Mononuclear cell (primary cell): ENCODE measurements around the gene POSTN. TPM values are rescaled to one million over a fixed set of nuclear protein-coding genes. Genes with fewer than 3 reads are reported as not detected.
"Not testable (repeated sequence)": the region's sequence is repeated elsewhere in the genome, so short reads cannot be mapped to it uniquely, and the experiment has no call there.

ENCODE experiments used
- H3K27me3 ChIP-seq: 2 replicates; pipeline ENCODE4 v1.6.0; 2011; ENCODE audit warnings: low read length, control low read depth; ENCODE audit not compliant: insufficient read depth
- H3K4me1 ChIP-seq: 2 replicates; pipeline ENCODE4 v1.5.1; 2011; ENCODE audit warnings: mild to moderate bottlenecking, low read length, control low read depth; ENCODE audit not compliant: insufficient read depth
- H3K4me3 ChIP-seq: 2 replicates; pipeline ENCODE4 v1.5.1; 2011; ENCODE audit warnings: mild to moderate bottlenecking, low read length, moderate library complexity
- H3K9me3 ChIP-seq: 2 replicates; pipeline ENCODE4 v1.5.1; 2011; ENCODE audit warnings: low read depth, mild to moderate bottlenecking, control low read depth, low read length
- total RNA-seq: library from RNA; depleted of rRNA; stranded (reverse); fragments of >200 nt; gene quantifications from one replicate; pipeline ENCODE4 v1.2.3, GENCODE V29; 2012

The POSTN gene
- total RNA-seq, 1 donor = 0.10 TPM

GRCh38 chr13:37560526-37560925 lies 38.0 kb downstream of the POSTN start:
- peaks cover 7% of the 10 kb centered on the region for H3K9me3 ChIP-seq
- H3K4me3 ChIP-seq = no peak overlapping the region
- no peaks in the 10 kb centered on the region for H3K27me3 ChIP-seq
- no peaks in the 10 kb centered on the region for H3K4me1 ChIP-seq

GRCh38 chr13:37558766-37559165 lies 39.8 kb downstream of the POSTN start:
- not testable (repeated sequence) for H3K4me3 ChIP-seq, H3K27me3 ChIP-seq, H3K9me3 ChIP-seq, H3K4me1 ChIP-seq

GRCh38 chr13:37546087-37546486 lies 52.5 kb downstream of the POSTN start:
- Histone ChIP-seq H3K27me3 (no peaks in the 10 kb centered on the region), H3K4me1 (no peaks in the 10 kb centered on the region), H3K4me3 (no peak overlapping the region), H3K9me3 (no peaks in the 10 kb centered on the region)

- Histone ChIP-seq H3K4me3 (no peak overlapping the region), H3K27me3 (no peaks in the 10 kb centered on the region), H3K4me1 (no peaks in the 10 kb centered on the region), H3K9me3 (no peaks in the 10 kb centered on the region)
Measured at GRCh38 chr13:37544995-37545394, 53.6 kb downstream of the POSTN start.

- H3K27me3 ChIP-seq = no peaks in the 10 kb centered on the region
- no peak overlapping the region for H3K4me3 ChIP-seq
- H3K9me3 ChIP-seq = no peaks in the 10 kb centered on the region
- H3K4me1 ChIP-seq = no peaks in the 10 kb centered on the region
Measured at GRCh38 chr13:37539976-37540605, 58.5 kb downstream of the POSTN start.

- Histone ChIP-seq H3K4me3 (no peak overlapping the region), H3K4me1 (no peaks in the 10 kb centered on the region), H3K27me3 (no peaks in the 10 kb centered on the region), H3K9me3 (no peaks in the 10 kb centered on the region)
Measured at GRCh38 chr13:37539170-37539569, 59.4 kb downstream of the POSTN start.

- Histone ChIP-seq H3K9me3 (peaks cover 6% of the 10 kb centered on the region), H3K4me1 (no peaks in the 10 kb centered on the region), H3K27me3 (no peaks in the 10 kb centered on the region), H3K4me3 (no peak overlapping the region)
Measured at GRCh38 chr13:37535501-37535900, 63.1 kb downstream of the POSTN start.

- Histone ChIP-seq H3K4me1 (no peaks in the 10 kb centered on the region), H3K9me3 (peaks cover 6% of the 10 kb centered on the region), H3K4me3 (no peak overlapping the region), H3K27me3 (no peaks in the 10 kb centered on the region)
Measured at GRCh38 chr13:37534676-37535075, 63.9 kb downstream of the POSTN start.

GRCh38 chr13:37534181-37534580 lies 64.4 kb downstream of the POSTN start:
- Histone ChIP-seq H3K9me3 (peaks cover 6% of the 10 kb centered on the region), H3K27me3 (no peaks in the 10 kb centered on the region), H3K4me3 (no peak overlapping the region), H3K4me1 (no peaks in the 10 kb centered on the region)

- H3K9me3 ChIP-seq = peaks cover 6% of the 10 kb centered on the region
- H3K27me3 ChIP-seq = no peaks in the 10 kb centered on the region
- no peak overlapping the region for H3K4me3 ChIP-seq
- H3K4me1 ChIP-seq = no peaks in the 10 kb centered on the region
Measured at GRCh38 chr13:37531049-37531448, 67.5 kb downstream of the POSTN start.

GRCh38 chr13:37529751-37530385 lies 68.7 kb downstream of the POSTN start:
- Histone ChIP-seq H3K4me1 (no peaks in the 10 kb centered on the region), H3K27me3 (no peaks in the 10 kb centered on the region), H3K4me3 (no peak overlapping the region), H3K9me3 (peaks cover 6% of the 10 kb centered on the region)

- H3K27me3 ChIP-seq = no peaks in the 10 kb centered on the region
- no peak overlapping the region for H3K4me3 ChIP-seq
- peaks cover 6% of the 10 kb centered on the region for H3K9me3 ChIP-seq
- no peaks in the 10 kb centered on the region for H3K4me1 ChIP-seq
Measured at GRCh38 chr13:37526710-37527473, 71.7 kb downstream of the POSTN start.

- Histone ChIP-seq H3K4me1 (no peaks in the 10 kb centered on the region), H3K4me3 (no peak overlapping the region), H3K9me3 (no peaks in the 10 kb centered on the region), H3K27me3 (no peaks in the 10 kb centered on the region)
Measured at GRCh38 chr13:37515226-37515625, 83.3 kb downstream of the POSTN start.
